ENCODE data around the gene ILK.

The ILK gene

DNA sequence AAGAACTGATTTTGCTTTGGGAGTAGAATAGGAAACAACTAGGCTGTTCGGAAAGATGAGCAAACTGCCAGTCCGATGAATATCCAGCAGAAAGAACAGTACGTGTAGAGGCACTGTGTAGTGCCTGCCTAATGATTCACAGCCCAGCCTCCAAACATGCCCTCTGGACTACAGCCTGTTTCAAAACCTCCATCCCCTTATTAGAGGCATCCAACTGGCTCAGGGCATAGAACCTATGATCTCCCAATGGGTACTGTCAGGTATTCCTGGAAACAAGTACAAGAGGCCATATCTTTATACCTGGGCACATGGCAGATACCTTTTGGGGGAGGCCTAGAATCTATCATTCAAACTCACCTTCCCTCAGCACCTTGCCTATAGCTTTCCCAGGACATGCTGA is 5.0 kb upstream of the ILK start:
- TF ChIP-seq POLR2AphosphoS5 (IDR thresholded peaks at IDR 0.05; ENCODE audit: borderline replicate concordance, low read depth, low read length) (no peak), EZH2 (IDR thresholded peaks at IDR 0.05) (no peak), FOXP2 (optimal IDR thresholded peaks at IDR 0.05; ENCODE audit: control extremely low read depth, extremely low read length, insufficient read depth) (no peak)
- Histone ChIP-seq H3K9me3 (ENCODE audit: low read depth, low read length) (no peaks in the 10 kb centered on the region), H3K36me3 (ENCODE audit: insufficient read depth, low read length) (peaks cover 60% of the 10 kb centered on the region), H3K4me3 (no peak overlapping the region), H3K9ac (ENCODE audit: insufficient read length) (no peak overlapping the region), H3K27ac (no peak overlapping the region)
- no peak for DNase-seq (ENCODE audit: low read depth, low spot score)

DNA sequence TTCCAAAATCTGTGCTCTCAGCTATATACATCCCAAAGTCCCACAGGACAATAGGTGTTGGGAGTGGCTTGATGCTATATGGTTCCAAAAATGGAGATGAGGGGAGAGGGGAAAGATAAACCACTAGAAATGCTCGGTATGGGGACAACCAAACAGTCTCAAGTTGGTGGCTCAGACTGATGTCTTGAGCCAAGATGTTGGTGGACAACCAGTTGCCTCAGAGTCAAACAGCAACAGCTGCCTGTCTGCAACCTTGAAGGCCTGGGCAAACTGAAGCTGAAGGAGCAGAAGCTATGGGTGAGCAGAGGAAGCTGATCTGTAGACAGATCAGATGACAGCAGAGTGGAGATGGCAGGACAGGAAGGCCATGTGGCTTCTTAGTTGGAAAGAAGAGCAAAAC is 4.1 kb upstream of the ILK start:
- no peak overlapping the region for H3K27ac ChIP-seq
- no peak overlapping the region for H3K9ac ChIP-seq (ENCODE audit: insufficient read length)
- H3K4me3 ChIP-seq, result no peak overlapping the region
- no peak for DNase-seq (ENCODE audit: low read depth, low spot score)
- TF ChIP-seq FOXP2 (optimal IDR thresholded peaks at IDR 0.05; ENCODE audit: control extremely low read depth, extremely low read length, insufficient read depth), result no peak
- no peak for TF ChIP-seq POLR2AphosphoS5 (IDR thresholded peaks at IDR 0.05; ENCODE audit: borderline replicate concordance, low read depth, low read length)
- TF ChIP-seq EZH2 (IDR thresholded peaks at IDR 0.05), result no peak
- no peaks in the 10 kb centered on the region for H3K9me3 ChIP-seq (ENCODE audit: low read depth, low read length)
- H3K36me3 ChIP-seq (ENCODE audit: insufficient read depth, low read length), result peaks cover 59% of the 10 kb centered on the region

DNA sequence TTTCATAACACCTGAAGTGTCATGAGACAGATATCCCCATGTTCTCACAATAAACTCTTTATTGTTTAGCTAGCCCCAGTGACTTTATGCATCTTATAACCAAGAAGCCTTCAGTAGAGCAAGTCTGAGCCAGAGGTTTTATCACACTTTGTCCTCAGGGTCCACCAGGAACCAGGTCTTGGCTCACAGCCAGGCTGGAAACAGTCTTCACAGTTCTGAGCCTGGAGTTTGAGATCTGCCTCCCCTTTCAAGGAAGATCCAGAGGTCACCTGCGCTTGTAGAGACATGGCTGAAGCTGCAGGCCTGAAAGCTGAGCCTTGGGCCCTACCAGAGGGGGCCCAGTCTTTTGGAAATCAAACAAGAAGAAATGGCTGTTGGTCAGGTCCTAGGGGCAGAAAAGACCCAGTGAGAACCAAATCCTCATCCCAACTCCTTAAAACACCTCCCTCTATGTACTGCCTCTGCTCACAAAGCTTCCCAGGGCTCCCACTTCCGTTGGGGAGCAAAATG is 3.6 kb upstream of the ILK start:
- Histone ChIP-seq H3K27ac (no peak overlapping the region), H3K4me3 (no peak overlapping the region), H3K9ac (ENCODE audit: insufficient read length) (no peak overlapping the region), H3K36me3 (ENCODE audit: insufficient read depth, low read length) (peaks cover 55% of the 10 kb centered on the region), H3K9me3 (ENCODE audit: low read depth, low read length) (no peaks in the 10 kb centered on the region)
- DNase-seq (ENCODE audit: low read depth, low spot score), result no peak
- TF ChIP-seq FOXP2 (optimal IDR thresholded peaks at IDR 0.05; ENCODE audit: control extremely low read depth, extremely low read length, insufficient read depth) (no peak), EZH2 (IDR thresholded peaks at IDR 0.05) (no peak), POLR2AphosphoS5 (IDR thresholded peaks at IDR 0.05; ENCODE audit: borderline replicate concordance, low read depth, low read length) (no peak)

DNA sequence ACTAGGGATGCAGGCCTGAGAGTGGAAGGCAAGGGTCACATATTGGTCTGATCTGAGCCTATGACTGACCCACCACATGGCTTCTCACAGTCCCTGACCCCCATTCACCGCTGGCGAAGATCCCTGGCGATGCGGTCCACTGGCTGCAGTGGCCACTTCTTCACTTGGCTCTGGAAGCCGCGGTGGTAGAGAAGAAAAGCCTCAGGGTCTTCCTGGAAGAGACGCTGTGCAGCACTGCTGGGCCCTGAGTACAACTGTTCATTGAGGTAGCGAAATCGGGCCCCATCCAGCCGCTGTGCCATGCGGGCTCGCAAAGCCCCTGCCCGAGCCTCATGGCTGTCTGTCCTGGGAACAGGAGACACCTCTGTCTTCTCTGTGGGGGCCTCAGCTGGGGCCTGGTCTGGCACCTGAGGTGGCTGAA is 2.5 kb upstream of the ILK start:
- TF ChIP-seq POLR2AphosphoS5 (IDR thresholded peaks at IDR 0.05; ENCODE audit: borderline replicate concordance, low read depth, low read length) (no peak), EZH2 (IDR thresholded peaks at IDR 0.05) (no peak), FOXP2 (optimal IDR thresholded peaks at IDR 0.05; ENCODE audit: control extremely low read depth, extremely low read length, insufficient read depth) (no peak)
- no peaks in the 10 kb centered on the region for H3K9me3 ChIP-seq (ENCODE audit: low read depth, low read length)
- H3K4me3 ChIP-seq, result no peak overlapping the region
- no peak overlapping the region for H3K27ac ChIP-seq
- peaks cover 53% of the 10 kb centered on the region for H3K36me3 ChIP-seq (ENCODE audit: insufficient read depth, low read length)
- no peak for DNase-seq (ENCODE audit: low read depth, low spot score)
- no peak overlapping the region for H3K9ac ChIP-seq (ENCODE audit: insufficient read length)

DNA sequence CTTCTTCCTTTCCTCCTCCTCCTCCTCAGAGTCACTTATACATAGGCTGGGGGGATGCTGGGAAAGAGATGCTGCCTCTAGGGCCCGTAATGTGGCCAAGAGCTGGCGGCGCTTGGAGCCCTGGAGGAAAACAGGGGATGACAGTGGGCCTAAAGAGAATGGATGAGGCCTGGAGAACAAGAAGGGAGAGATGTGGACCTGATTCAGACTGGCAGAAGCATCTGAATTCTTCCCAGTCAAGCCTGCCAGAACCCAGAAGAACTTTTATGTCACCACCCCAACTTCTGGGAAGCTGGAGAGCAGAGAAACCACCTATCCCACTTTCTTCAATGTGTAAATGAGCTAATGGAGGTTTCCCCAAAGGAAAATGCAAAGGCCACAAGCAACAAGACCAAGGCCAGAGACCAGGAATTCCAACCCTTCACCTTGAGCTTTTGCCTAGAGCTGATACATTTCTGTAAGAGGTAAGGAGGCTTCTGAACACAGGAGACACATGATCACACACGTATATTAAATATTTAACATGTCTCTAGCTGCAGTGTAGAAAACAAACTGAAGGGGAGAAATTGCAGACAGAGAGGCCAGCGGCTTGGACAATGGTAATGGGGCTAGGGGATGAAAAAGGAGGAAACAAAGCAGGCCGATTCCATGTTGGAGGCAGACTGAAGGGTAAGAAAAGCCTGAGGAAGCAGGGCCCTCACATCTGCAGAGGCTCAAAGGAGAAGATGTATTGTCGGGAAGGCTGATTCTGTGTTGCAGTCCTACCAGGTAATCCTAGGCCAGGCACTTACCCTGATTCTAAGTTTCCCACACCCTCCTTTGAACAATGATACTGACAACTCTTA is 1.3 kb upstream of the ILK start:
- DNase-seq (ENCODE audit: low read depth, low spot score), result no peak
- H3K4me3 ChIP-seq, result peak overlapping the region; percentile 98
- no peaks in the 10 kb centered on the region for H3K9me3 ChIP-seq (ENCODE audit: low read depth, low read length)
- peak overlapping the region; percentile 94 for H3K9ac ChIP-seq (ENCODE audit: insufficient read length)
- H3K27ac ChIP-seq, result peak overlapping the region; percentile 27; the same call in 1 of the 2 replicates
- H3K36me3 ChIP-seq (ENCODE audit: insufficient read depth, low read length), result peaks cover 41% of the 10 kb centered on the region
- TF ChIP-seq POLR2AphosphoS5 (IDR thresholded peaks at IDR 0.05; ENCODE audit: borderline replicate concordance, low read depth, low read length) (no peak), EZH2 (IDR thresholded peaks at IDR 0.05) (no peak), FOXP2 (optimal IDR thresholded peaks at IDR 0.05; ENCODE audit: control extremely low read depth, extremely low read length, insufficient read depth) (no peak)

DNA sequence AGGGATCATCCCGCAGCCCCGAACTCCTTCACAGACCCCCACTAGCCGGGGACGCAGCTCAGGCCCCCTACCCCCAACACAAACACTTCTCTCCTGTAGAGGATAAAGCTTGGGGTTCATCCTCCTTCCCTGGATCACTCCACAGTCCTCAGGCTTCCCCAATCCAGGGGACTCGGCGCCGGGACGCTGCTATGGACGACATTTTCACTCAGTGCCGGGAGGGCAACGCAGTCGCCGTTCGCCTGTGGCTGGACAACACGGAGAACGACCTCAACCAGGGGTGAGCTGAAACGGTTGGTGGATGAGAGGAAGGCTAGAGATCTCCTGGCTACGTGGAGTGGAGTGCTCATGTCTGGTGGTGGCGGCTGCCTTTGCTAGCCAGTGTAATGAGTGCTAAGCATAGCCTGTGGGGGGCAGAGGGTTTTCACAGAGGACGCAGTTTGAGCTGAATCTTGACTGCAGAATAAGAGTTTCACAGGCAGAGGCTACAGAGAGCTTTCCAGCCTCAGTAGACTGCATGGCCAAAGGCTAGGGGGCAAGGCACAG is 580 bp downstream of the ILK start:
- H3K27ac ChIP-seq, result 0 out of 2 replicates have a peak overlapping the region, but pooled peaks have one; percentile 5
- no peak for TF ChIP-seq POLR2AphosphoS5 (IDR thresholded peaks at IDR 0.05; ENCODE audit: borderline replicate concordance, low read depth, low read length)
- TF ChIP-seq EZH2 (IDR thresholded peaks at IDR 0.05), result no peak
- TF ChIP-seq FOXP2 (optimal IDR thresholded peaks at IDR 0.05; ENCODE audit: control extremely low read depth, extremely low read length, insufficient read depth), result no peak
- H3K9ac ChIP-seq (ENCODE audit: insufficient read length), result peak overlapping the region; percentile 94
- peak overlapping the region; percentile 98 for H3K4me3 ChIP-seq
- H3K9me3 ChIP-seq (ENCODE audit: low read depth, low read length), result no peaks in the 10 kb centered on the region
- H3K36me3 ChIP-seq (ENCODE audit: insufficient read depth, low read length), result peaks cover 40% of the 10 kb centered on the region
- no peak for DNase-seq (ENCODE audit: low read depth, low spot score)

DNA sequence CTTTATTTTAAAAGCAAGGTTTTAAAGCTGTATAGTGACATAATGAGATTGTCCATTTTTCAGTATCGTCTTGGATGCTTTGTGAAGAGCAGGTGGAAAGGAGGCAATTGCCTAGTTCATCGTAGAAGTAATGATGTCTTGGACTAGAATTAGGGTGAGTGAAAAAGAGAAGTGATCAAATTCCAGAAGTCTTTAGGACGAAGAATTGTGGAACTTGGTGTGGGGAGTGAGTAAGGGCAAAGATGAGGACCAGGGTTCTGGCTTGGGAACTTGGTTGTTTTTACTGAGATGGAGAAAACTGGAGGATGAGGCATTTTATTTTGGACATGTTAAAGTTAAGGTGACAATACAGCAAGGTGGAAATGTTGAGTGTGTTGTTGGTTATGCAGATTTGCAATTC is 1.2 kb downstream of the ILK start:
- Histone ChIP-seq H3K9me3 (ENCODE audit: low read depth, low read length) (no peaks in the 10 kb centered on the region), H3K4me3 (peak overlapping the region; percentile 98), H3K9ac (ENCODE audit: insufficient read length) (peak overlapping the region; percentile 94), H3K27ac (no peak overlapping the region), H3K36me3 (ENCODE audit: insufficient read depth, low read length) (peaks cover 40% of the 10 kb centered on the region)
- DNase-seq (ENCODE audit: low read depth, low spot score), result no peak
- TF ChIP-seq FOXP2 (optimal IDR thresholded peaks at IDR 0.05; ENCODE audit: control extremely low read depth, extremely low read length, insufficient read depth), result no peak
- TF ChIP-seq POLR2AphosphoS5 (IDR thresholded peaks at IDR 0.05; ENCODE audit: borderline replicate concordance, low read depth, low read length), result no peak
- no peak for TF ChIP-seq EZH2 (IDR thresholded peaks at IDR 0.05)

DNA sequence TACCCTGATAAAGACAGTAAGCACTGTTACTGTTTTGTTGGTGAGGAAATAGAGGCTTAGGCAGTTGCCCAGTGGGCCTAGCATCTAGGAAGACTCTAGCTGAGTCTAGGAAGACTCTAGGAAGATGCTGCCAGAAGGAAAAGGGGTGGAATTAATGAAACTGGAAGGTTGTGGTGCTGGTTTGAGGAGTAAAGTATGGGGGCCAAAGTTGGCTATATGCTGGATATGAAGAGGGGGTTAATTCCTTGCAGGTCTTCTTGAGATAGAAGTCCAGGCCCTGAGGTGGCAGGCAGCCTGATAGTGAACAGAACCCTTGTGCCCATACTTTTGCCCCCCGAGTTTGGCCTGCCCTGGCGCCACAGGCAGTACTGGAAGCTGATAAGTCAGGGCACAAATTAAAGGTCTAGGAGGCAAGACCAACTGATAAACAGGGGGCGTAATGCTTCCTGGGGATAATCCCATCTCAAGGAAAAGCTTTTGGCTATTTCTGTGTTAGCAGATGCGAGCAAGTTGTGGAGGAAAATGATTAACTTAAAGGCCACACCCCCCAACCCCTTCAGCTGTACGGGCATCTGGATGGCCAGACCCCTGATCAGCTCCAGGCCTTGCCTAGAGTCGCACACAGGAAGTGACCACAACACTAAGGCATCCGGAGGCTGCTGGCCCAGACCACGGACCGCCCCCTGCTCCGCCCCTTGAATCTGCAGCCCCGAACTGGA is 3.1 kb downstream of the ILK start:
- Histone ChIP-seq H3K4me3 (peak overlapping the region; percentile 58), H3K9ac (ENCODE audit: insufficient read length) (peak overlapping the region; percentile 60)

More for the DNA sequence above, 3.1 kb downstream of the ILK start:
- H3K9me3 ChIP-seq (ENCODE audit: low read depth, low read length), result no peaks in the 10 kb centered on the region
- peak overlapping the region; percentile 86 for H3K27ac ChIP-seq
- no peak for DNase-seq (ENCODE audit: low read depth, low spot score)
- H3K36me3 ChIP-seq (ENCODE audit: insufficient read depth, low read length), result peaks cover 37% of the 10 kb centered on the region
- TF ChIP-seq FOXP2 (optimal IDR thresholded peaks at IDR 0.05; ENCODE audit: control extremely low read depth, extremely low read length, insufficient read depth) (no peak), POLR2AphosphoS5 (IDR thresholded peaks at IDR 0.05; ENCODE audit: borderline replicate concordance, low read depth, low read length) (no peak), EZH2 (IDR thresholded peaks at IDR 0.05) (no peak)

Measured in SK-N-MC (cell line).